Fibroblast of villous mesenchyme (primary cell): ENCODE measurements around the gene XRCC5. TPM values are rescaled to one million over a fixed set of nuclear protein-coding genes. Genes with fewer than 3 reads are reported as not detected.

Source experiments
- DNase-seq: peaks from one replicate; pipeline ENCODE4 v3.0.0-alpha.2; 2010; ENCODE audit warnings: low read depth
- H3K4me3 ChIP-seq: 2 replicates; pipeline ENCODE4 v1.5.1; 2011; ENCODE audit warnings: low read depth, mild to moderate bottlenecking, low read length
- CTCF ChIP-seq: IDR thresholded peaks from 2 replicates; pipeline ENCODE4 v1.5.1; 2012; ENCODE audit warnings: low read depth, mild to moderate bottlenecking, low read length; ENCODE audit not compliant: insufficient read depth
- total RNA-seq: library from RNA; depleted of rRNA; stranded (reverse); fragments of >200 nt; gene quantifications from 2 replicates; pipeline ENCODE4 v1.2.3, GENCODE V29; 2012

XRCC5 gene
- total RNA-seq, 1 donor = 278 TPM

- no peak for TF ChIP-seq CTCF
- DNase-seq = no peak
- H3K4me3 ChIP-seq = no peak overlapping the region
Observed at GRCh38 chr2:216221811-216222210, 112.7 kb downstream of the XRCC5 start.

- H3K4me3 ChIP-seq = no peak overlapping the region
- DNase-seq = peak; percentile 43
- TF ChIP-seq CTCF = peak; percentile 53
Observed at GRCh38 chr2:216222650-216223352, 113.7 kb downstream of the XRCC5 start.

- no peak for TF ChIP-seq CTCF
- DNase-seq = no peak
Observed at GRCh38 chr2:216224388-216224787, 115.2 kb downstream of the XRCC5 start.

GRCh38 chr2:216229277-216229914 is 120.2 kb downstream of the XRCC5 start:
- no peak overlapping the region for H3K4me3 ChIP-seq
- TF ChIP-seq CTCF = no peak

More at GRCh38 chr2:216224388-216224787, 115.2 kb downstream of the XRCC5 start:
- no peak overlapping the region for H3K4me3 ChIP-seq

GRCh38 chr2:216231867-216232266 is 122.7 kb downstream of the XRCC5 start:
- no peak for TF ChIP-seq CTCF
- DNase-seq = no peak
- no peak overlapping the region for H3K4me3 ChIP-seq

More at GRCh38 chr2:216229277-216229914, 120.2 kb downstream of the XRCC5 start:
- no peak for DNase-seq

- DNase-seq = no peak
- no peak for TF ChIP-seq CTCF
Observed at GRCh38 chr2:216232721-216233120, 123.6 kb downstream of the XRCC5 start.

More at GRCh38 chr2:216232721-216233120, 123.6 kb downstream of the XRCC5 start:
- H3K4me3 ChIP-seq = no peak overlapping the region
